GM10847 (cell line): Measurements from ENCODE around the gene TBKBP1.

Experiments
- POLR2A ChIP-seq: IDR thresholded peaks from 2 replicates; pipeline ENCODE4 v1.6.1; 2011; ENCODE audit not compliant: insufficient read length; ENCODE audit errors: extremely low read depth

The TBKBP1 gene

GRCh38 chr17:47726796-47727703 lies 33.1 kb downstream of the TBKBP1 start:
- no peak for TF ChIP-seq POLR2A

GRCh38 chr17:47727704-47728036 lies 33.7 kb downstream of the TBKBP1 start:
- TF ChIP-seq POLR2A: no peak

DNA sequence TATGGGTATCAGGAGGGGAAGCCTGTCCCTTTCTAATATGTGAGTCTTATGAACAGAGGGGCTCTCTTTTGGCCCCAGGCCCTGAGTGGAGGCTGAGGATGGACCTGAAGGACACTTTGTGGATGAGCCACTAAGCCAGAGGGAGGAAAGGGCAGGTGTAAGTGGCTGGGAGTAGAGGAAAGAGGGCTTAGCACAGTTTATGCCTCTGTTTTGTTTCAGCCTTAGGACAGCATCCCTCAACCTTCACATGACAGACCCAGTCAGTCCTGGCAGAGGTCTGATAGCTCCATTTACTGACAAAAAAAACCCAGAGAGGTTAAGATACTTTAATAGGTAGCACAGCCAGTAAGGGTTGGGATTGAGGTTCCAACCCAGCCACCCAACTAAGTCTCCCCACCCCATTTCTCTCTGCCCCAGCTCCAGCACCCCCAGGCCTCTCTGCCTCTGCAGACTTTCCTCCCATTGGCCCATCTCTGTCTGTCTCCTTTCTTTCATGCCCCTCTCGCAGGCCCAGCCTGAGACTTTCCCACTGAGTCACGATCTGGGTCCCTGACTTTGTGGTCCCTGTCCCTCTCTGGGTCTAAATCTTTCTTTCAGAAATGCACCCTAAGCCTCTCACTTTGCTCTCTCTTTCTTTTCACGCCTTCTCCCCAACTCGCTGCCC lies 34.4 kb downstream of the TBKBP1 start:
- TF ChIP-seq POLR2A: no peak

DNA sequence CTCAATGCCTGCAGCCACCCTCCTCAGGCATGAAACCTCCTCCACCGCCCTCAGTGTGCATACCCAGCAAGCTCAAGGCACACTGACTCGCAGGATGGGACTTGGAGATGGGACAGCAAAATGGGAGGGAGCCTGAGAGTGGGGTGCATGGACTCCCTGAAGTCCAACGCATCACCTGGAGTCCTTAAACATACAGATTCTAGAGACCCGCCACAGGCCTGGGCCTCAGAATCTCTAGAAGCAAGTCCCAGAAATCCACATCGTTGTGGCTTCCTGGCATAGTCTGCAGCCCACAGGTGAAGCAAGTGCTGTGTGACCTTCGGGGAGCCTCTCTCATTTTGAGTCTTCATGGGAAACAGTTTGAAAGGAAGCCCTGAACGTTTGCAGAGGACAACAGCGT lies 35.5 kb downstream of the TBKBP1 start:
- no peak for TF ChIP-seq POLR2A

DNA sequence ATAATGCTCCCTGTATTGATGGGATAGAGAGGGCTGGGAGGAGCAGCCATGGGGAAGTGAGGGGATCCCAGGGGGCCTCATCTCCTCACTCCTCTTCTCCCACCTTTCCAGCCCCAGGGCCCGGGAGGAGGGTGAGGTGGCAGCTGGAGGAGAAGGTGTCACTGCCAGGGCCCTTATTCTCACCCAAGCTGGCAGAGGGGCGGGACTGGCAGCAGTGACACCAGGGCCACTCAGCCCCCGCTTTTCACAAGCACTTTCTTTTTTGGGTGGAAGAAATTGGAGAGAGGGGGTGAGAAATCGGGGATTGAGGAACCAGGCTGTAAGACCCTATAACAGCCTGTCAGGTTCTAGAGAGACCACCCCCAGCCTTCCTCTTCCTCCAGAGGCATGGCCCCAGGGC lies 36.7 kb downstream of the TBKBP1 start:
- no peak for TF ChIP-seq POLR2A

- no peak for TF ChIP-seq POLR2A
Measured at GRCh38 chr17:47731396-47731795, 37.4 kb downstream of the TBKBP1 start.

DNA sequence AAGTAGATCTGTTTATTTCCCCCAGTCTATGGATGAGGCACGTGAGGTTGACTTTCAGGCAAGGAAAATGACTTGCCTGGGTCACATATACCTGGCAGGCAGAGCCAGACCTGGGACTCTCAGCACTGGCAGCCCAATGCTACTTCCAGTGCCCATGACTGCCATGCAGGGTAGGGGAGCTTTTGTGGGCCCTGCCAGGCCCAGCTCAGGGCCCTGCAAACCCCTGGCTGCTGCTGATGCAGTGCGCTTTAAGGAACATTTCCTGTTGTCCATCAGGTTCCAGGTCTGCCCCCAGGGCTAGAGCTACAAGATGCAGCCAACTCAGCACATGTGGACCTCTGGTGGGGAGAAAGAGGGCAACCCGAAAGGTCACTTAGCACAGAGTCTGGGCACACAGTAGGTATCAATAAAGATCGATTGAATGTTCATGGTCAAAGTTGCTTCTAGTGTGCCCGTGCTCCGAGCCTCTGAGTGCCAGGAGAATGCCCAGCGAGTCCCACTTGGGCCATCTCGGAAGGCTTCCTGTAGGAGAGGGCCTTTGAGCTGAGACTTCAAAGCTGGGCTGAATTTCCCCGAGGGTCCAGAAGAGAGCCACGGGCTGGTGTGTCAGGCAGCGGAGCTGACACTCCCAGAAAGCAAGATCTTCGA lies 38.6 kb downstream of the TBKBP1 start:
- no peak for TF ChIP-seq POLR2A

DNA sequence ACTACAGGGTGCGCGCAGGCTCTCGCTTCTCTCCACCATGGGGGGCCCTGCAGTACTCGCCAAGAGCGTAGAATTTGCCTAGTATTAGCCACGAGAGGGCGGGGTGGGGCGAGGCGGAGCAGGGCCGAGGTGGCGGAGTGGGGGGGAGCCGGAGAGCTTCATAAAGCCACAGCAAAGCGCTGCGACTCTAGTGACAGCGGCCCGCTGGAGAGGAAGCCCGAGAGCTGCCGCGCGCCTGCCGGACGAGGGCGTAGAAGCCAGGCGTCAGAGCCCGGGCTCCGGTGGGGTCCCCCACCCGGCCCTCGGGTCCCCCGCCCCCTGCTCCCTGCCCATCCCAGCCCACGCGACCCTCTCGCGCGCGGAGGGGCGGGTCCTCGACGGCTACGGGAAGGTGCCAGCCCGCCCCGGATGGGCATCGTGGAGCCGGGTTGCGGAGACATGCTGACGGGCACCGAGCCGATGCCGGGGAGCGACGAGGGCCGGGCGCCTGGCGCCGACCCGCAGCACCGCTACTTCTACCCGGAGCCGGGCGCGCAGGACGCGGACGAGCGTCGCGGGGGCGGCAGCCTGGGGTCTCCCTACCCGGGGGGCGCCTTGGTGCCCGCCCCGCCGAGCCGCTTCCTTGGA lies 39.2 kb downstream of the TBKBP1 start, which contains the start of gene TBX21:
TSS of gene TBX21 (plus strand) at position 190 of the 627 bp plus-strand sequence. CDS start at position 409, 219 bp downstream.
- TF ChIP-seq POLR2A: peak; percentile 59

DNA sequence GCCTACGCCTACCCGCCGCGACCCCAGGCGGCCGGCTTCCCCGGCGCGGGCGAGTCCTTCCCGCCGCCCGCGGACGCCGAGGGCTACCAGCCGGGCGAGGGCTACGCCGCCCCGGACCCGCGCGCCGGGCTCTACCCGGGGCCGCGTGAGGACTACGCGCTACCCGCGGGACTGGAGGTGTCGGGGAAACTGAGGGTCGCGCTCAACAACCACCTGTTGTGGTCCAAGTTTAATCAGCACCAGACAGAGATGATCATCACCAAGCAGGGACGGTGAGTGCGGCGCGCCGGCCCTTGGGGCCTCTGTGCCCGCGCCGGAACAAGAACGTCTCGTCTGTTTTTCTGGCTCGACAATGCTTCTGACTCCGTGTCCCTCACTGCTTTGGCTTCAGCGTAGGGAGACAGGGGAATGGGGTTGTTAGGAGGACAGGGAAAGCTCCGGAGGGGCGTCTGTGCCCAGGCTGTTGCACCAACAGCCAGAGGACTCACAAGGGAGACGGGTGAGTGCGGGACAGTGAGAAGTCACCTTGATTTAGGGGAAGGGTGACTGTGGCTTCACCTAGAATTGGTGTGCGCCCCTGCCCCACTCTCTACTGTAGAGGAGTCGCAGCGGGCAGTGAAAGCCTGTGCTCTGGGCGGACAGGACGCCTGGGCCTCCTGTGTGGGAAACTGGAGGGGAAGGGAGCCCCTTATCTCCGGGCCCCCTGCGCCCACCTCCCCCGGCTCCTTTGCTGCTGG lies 39.9 kb downstream of the TBKBP1 start:
- TF ChIP-seq POLR2A: no peak

- TF ChIP-seq POLR2A: no peak
Measured at GRCh38 chr17:47735139-47735464, 41.1 kb downstream of the TBKBP1 start.

- TF ChIP-seq POLR2A: no peak
Measured at GRCh38 chr17:47735536-47736011, 41.6 kb downstream of the TBKBP1 start.

DNA sequence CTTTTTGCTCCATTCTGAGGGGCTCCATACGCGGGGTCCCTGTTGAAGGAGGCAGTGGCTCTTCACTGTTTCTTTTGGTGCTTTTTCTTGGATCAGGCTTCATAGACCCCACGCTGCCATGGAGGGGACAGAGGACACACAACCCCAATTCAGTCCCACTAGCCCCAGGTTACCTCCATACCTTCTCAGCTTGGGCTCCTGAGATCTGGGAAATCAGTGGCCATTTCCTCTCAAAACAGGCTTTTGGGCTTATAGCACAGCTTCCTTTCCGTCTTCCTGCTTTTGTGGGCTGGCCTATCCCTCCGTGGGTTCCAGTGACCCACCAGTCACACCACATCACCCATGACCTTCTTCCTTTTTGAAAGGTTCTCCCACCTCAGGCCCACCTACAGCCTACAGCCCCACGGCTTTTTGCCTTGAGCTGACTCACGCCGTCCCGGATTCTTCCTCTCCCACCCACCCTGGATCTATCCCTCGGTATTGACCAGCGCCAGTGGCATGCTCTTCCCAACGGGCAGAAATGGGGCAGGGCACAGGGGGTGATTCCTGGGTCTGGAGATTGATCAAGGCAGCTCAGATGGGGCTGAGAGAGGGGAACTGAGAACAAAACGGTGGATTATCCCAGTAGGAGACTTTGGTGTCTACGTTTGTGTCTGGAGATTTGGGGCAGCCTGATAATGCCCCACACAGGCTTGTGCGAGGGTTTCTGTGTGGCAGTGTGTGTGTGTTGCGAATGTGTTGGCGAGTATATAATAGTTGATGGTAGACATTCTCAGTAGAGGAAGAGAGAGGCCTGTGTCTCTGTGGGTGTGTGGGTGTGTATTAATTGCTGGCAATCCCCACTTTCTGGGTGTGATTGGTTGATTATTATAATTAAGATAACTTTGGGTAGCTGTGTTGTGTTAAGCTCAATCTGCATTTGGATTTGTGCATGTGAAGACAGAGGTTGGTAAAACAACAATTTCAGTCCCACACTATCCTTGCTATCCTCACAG lies 42.8 kb downstream of the TBKBP1 start:
- no peak for TF ChIP-seq POLR2A

DNA sequence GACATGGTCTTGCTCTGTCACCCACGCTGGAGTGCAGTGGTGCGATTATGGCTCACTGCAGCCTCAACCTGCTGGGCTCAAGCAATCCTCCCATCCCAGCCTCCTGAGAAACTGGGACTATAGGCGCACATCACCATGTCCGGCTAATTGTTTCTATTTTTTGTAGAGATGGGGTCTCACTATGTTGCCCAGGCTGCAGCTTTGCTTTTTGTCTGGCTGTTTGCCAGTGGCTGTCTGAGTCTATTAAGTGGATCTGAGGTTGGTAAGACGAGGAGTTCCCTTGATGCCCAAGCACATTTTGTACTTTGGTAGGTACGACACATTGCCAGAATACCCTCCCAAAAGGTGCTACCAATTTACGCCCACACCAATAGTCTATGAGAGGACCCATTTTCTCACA lies 44.2 kb downstream of the TBKBP1 start:
- TF ChIP-seq POLR2A: no peak

- no peak for TF ChIP-seq POLR2A
Measured at GRCh38 chr17:47739150-47739549, 45.2 kb downstream of the TBKBP1 start.
